HCT116 (cell line): ENCODE results near the gene GMDS. TPM values are rescaled to one million over a fixed set of nuclear protein-coding genes. Genes with fewer than 3 reads are reported as not detected.

ENCODE experiments used
- ATAC-seq: fragments of 200-7000 bp; cut with Tn5 transposase; 2 replicates; pipeline ENCODE4 v1.9.1; 2020; ENCODE audit warnings: mild to moderate bottlenecking, moderate library complexity
- BruUV-seq: library from RNA; stranded (reverse); fragments of 400-500 nt; replicated peaks from 2 replicates; lab custom pipeline; 2021; lab: Mats Ljungman, UMichigan
- CTCF ChIA-PET: fragments of 300-600 bp; sonication (Branson Sonifier 250); formaldehyde crosslinking; loops from one replicate; lab custom pipeline; 2021; ENCODE audit warnings: antibody characterized with exemption; lab: Charles Lee
- POLR2A ChIA-PET: fragments of 300-600, 350-600 bp; sonication (Branson Sonifier 250); formaldehyde crosslinking; loops from one replicate; lab custom pipeline; 2021; ENCODE audit warnings: antibody characterized with exemption; lab: Charles Lee
- RAD21 ChIA-PET, 2 experiments: fragments of 300-600 bp; sonication (Branson Sonifier 250); formaldehyde crosslinking; loops; one replicate each; lab custom pipeline; 2023; ENCODE audit warnings: low total read pairs in 2 of 2; ENCODE audit not compliant: uncharacterized antibody in 2 of 2, unreplicated experiment in 2 of 2, low non-redundant PET in 1 of 2; lab: Charles Lee
- DNase-seq: peaks from one replicate; pipeline ENCODE4 v3.0.0-alpha.2; 2010; ENCODE audit warnings: low read depth, low spot score
- H2AFZ ChIP-seq: fragments of 200-600 bp; shearing (Covaris generic), sonication (generic); 2 replicates; pipeline ENCODE4 v1.6.1; 2017; ENCODE audit warnings: low read depth, mixed run types, mixed read lengths, antibody characterized with exemption, low read length; ENCODE audit not compliant: poor library complexity, severe bottlenecking
- H3K27ac ChIP-seq: 2 replicates; pipeline ENCODE4 v1.5.1; 2012; ENCODE audit warnings: low read depth, low read length
- H3K27me3 ChIP-seq: fragments of 200-600 bp; sonication (generic); 2 replicates; pipeline ENCODE4 v1.6.1; 2016; ENCODE audit warnings: mixed run types, low read length, mixed read lengths; ENCODE audit not compliant: insufficient read depth
- H3K36me3 ChIP-seq, 2 experiments: fragments of 200-500 bp in 1 of 2; fragments of 200-600 bp in 1 of 2; sonication (Bioruptor generic) in 1 of 2; sonication (generic) in 1 of 2; 2 replicates each; pipeline versions ENCODE4 v1.5.1 to v1.6.1; 2014 to 2016; ENCODE audit warnings: low read length in 2 of 2, inconsistent platforms in 1 of 2, mixed read lengths in 1 of 2, mixed run types in 1 of 2; ENCODE audit not compliant: insufficient read depth in 2 of 2, control insufficient read depth in 1 of 2
- H3K4me1 ChIP-seq, 2 experiments: fragments of 200-600 bp in 1 of 2; sonication (generic) in 1 of 2; 2 replicates each; pipeline versions ENCODE4 v1.5.1 to v1.6.1; 2012 to 2017; ENCODE audit warnings: low read length in 2 of 2, inconsistent platforms in 1 of 2, mild to moderate bottlenecking in 1 of 2, mixed read lengths in 1 of 2, mixed run types in 1 of 2, moderate library complexity in 1 of 2; ENCODE audit not compliant: insufficient read depth in 2 of 2, control insufficient read depth in 1 of 2
- H3K4me2 ChIP-seq: fragments of 200-600 bp; sonication (generic); 2 replicates; pipeline ENCODE4 v1.6.1; 2017; ENCODE audit warnings: mixed run types, low read length, mixed read lengths
- H3K4me3 ChIP-seq, 2 experiments: fragments of 200-600 bp in 1 of 2; sonication (generic) in 1 of 2; replicated peaks in 1 of 2; 2 replicates each; pipeline ENCODE4 v1.5.1; 2011 to 2016; ENCODE audit warnings: low read length in 2 of 2, control low read depth in 1 of 2, low read depth in 1 of 2, mild to moderate bottlenecking in 1 of 2, mixed read lengths in 1 of 2, mixed run types in 1 of 2
- H3K79me2 ChIP-seq: fragments of 200-600 bp; sonication (generic); 2 replicates; pipeline ENCODE4 v1.6.1; 2017; ENCODE audit warnings: mild to moderate bottlenecking, mixed run types, low read length, moderate library complexity, mixed read lengths; ENCODE audit not compliant: insufficient read depth
- H3K9ac ChIP-seq: fragments of 200-600 bp; sonication (generic); 2 replicates; pipeline ENCODE4 v1.6.1; 2016; ENCODE audit warnings: low read length, mixed read lengths
- H3K9me2 ChIP-seq: fragments of 200-600 bp; sonication (generic), shearing (Covaris generic); 2 replicates; pipeline ENCODE4 v1.6.1; 2017; ENCODE audit warnings: mixed run types, mild to moderate bottlenecking, moderate library complexity; ENCODE audit not compliant: insufficient read depth
- H3K9me3 ChIP-seq, 2 experiments: fragments of 200-500 bp in 1 of 2; fragments of 200-600 bp in 1 of 2; sonication (Bioruptor generic) in 1 of 2; sonication (generic) in 1 of 2; 2 replicates each; pipeline ENCODE4 v1.6.1; 2014 to 2017; ENCODE audit warnings: low read length in 2 of 2, mixed read lengths in 2 of 2, inconsistent platforms in 1 of 2, low read depth in 1 of 2, mild to moderate bottlenecking in 1 of 2, mixed run types in 1 of 2, moderate library complexity in 1 of 2; ENCODE audit not compliant: control insufficient read depth in 1 of 2, insufficient read depth in 1 of 2
- H4K20me1 ChIP-seq: fragments of 200-600 bp; sonication (generic), shearing (Covaris generic); 2 replicates; pipeline ENCODE4 v1.6.1; 2017; ENCODE audit warnings: mixed run types, mild to moderate bottlenecking, moderate library complexity; ENCODE audit not compliant: insufficient read depth
- CEBPB ChIP-seq: IDR thresholded peaks from 2 replicates; pipeline ENCODE4 v1.6.1; 2012; ENCODE audit warnings: low read depth
- EGR1 ChIP-seq: IDR thresholded peaks from 2 replicates; pipeline ENCODE4 v1.6.1; 2012; ENCODE audit warnings: low read depth
- FOSL1 ChIP-seq: IDR thresholded peaks from 2 replicates; pipeline ENCODE4 v1.6.1; 2012; ENCODE audit warnings: low read depth
- JUND ChIP-seq: IDR thresholded peaks from 2 replicates; pipeline ENCODE4 v1.6.1; 2012
- POLR2A ChIP-seq: IDR thresholded peaks from 2 replicates; pipeline ENCODE4 v1.7.0; 2011; ENCODE audit warnings: borderline replicate concordance; ENCODE audit not compliant: insufficient read depth, insufficient read length; ENCODE audit errors: extremely low read depth
- POLR2AphosphoS5 ChIP-seq: IDR thresholded peaks from 2 replicates; pipeline ENCODE4 v1.6.1; 2011; ENCODE audit warnings: mild to moderate bottlenecking, low read depth, low read length, moderate library complexity
- RAD21 ChIP-seq: IDR thresholded peaks from 2 replicates; pipeline ENCODE4 v1.6.1; 2012; ENCODE audit warnings: low read depth, mild to moderate bottlenecking
- intact Hi-C: fragments of 100-400 bp; cut with micrococcal nuclease; formaldehyde crosslinking; loops from 2 replicates; pipeline ENCODE4 v1.10.0; 2022
- total RNA-seq: library from RNA; stranded (reverse); gene quantifications from one replicate; pipeline ENCODE4 v1.2.1, GENCODE V29; 2021; ENCODE audit not compliant: unreplicated experiment
- TF ChIP-seq, protein P1 (sequence below), 3 experiments: fragments of 200-600 bp in 1 of 3; sonication (generic) in 1 of 3; IDR thresholded peaks in 2 of 3; conservative IDR thresholded peaks in 1 of 3; 2 replicates each; pipeline ENCODE4 v1.5.1; 2012 to 2017; ENCODE audit warnings: low read depth in 2 of 3, low read length in 2 of 3, antibody characterized with exemption in 1 of 3, borderline replicate concordance in 1 of 3, control low read depth in 1 of 3, mild to moderate bottlenecking in 1 of 3, mixed read lengths in 1 of 3, mixed run types in 1 of 3, moderate library complexity in 1 of 3; ENCODE audit not compliant: insufficient read depth in 1 of 3
- TF ChIP-seq, protein P2 (sequence below): IDR thresholded peaks from 2 replicates; pipeline ENCODE4 v1.6.1; 2012
- TF ChIP-seq, protein P3 (sequence below): IDR thresholded peaks from 2 replicates; pipeline ENCODE4 v1.6.1; 2012; ENCODE audit warnings: low read depth

GMDS gene
- total RNA-seq, 1 experiment from 2014 or later = 34.4 TPM

DNA sequence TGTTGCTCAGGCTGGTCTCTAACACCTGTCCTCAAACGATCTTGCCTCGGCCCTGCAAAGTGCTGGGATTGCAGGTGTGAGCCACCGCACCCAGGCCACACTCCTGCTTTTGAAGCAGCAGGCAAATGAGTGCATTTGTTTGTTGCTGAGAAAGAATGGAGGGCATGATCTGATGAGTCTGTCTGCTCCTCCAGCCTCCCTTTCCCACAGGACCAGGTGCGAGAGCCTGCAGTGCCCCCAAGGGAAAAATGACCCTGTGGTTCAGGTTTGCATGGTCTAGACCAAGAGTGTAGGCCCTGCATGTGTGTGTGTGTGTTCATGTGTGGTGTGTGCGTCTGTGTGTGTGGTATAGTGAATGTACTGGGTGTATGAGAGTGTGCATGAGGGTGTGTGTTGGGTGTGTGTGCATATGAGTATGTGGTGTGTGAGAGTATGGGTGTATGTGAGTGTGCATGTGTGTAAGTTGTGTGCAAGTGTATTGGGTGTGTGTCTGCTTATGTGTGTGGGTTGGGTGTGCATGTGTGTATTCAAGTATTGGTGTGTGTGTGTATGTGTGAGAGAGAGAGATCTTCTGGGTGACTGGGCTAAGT, 658.4 kb downstream of the GMDS start:
- CTCF ChIA-PET = interaction anchor here (1.8 kb wide), 1 partner anchor 767 kb away, joined by 4 read pairs; no protein-coding TSS in a partner anchor
- H3K27me3 ChIP-seq = 0 out of 2 replicates have a peak, but pooled peaks cover 3% of the 10 kb centered on the region
- H3K9me2 ChIP-seq = no peaks in the 10 kb centered on the region
- H3K4me1 ChIP-seq = no peaks in the 10 kb centered on the region
- no peaks in the 10 kb centered on the region for H3K79me2 ChIP-seq
- POLR2A ChIA-PET = no interaction called here
- no peaks in the 10 kb centered on the region for H3K9me3 ChIP-seq
- H3K4me3 ChIP-seq = no peak overlapping the region
- ATAC-seq (no peak), DNase-seq (no peak)
- H3K27ac ChIP-seq = no peak overlapping the region
- H3K9ac ChIP-seq = no peak overlapping the region
- no peak overlapping the region for H2AFZ ChIP-seq
- RAD21 ChIA-PET = no interaction called here
- H3K36me3 ChIP-seq = no peaks in the 10 kb centered on the region
- TF ChIP-seq EGR1 (no peak), POLR2A (no peak), RAD21 (no peak), POLR2AphosphoS5 (no peak), FOSL1 (no peak), CEBPB (no peak), JUND (no peak)
- TF ChIP-seq, protein P1, sequence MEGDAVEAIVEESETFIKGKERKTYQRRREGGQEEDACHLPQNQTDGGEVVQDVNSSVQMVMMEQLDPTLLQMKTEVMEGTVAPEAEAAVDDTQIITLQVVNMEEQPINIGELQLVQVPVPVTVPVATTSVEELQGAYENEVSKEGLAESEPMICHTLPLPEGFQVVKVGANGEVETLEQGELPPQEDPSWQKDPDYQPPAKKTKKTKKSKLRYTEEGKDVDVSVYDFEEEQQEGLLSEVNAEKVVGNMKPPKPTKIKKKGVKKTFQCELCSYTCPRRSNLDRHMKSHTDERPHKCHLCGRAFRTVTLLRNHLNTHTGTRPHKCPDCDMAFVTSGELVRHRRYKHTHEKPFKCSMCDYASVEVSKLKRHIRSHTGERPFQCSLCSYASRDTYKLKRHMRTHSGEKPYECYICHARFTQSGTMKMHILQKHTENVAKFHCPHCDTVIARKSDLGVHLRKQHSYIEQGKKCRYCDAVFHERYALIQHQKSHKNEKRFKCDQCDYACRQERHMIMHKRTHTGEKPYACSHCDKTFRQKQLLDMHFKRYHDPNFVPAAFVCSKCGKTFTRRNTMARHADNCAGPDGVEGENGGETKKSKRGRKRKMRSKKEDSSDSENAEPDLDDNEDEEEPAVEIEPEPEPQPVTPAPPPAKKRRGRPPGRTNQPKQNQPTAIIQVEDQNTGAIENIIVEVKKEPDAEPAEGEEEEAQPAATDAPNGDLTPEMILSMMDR (IDR thresholded peaks at IDR 0.05 in 2 of 3, conservative IDR thresholded peaks at IDR 0.05 in 1 of 3; ENCODE audit: borderline replicate concordance in 1 of 3, insufficient read depth in 1 of 3, low read depth in 2 of 3, low read length in 2 of 3) = no peak
- TF ChIP-seq, protein P2, sequence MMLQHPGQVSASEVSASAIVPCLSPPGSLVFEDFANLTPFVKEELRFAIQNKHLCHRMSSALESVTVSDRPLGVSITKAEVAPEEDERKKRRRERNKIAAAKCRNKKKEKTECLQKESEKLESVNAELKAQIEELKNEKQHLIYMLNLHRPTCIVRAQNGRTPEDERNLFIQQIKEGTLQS = no peak
- TF ChIP-seq, protein P3, sequence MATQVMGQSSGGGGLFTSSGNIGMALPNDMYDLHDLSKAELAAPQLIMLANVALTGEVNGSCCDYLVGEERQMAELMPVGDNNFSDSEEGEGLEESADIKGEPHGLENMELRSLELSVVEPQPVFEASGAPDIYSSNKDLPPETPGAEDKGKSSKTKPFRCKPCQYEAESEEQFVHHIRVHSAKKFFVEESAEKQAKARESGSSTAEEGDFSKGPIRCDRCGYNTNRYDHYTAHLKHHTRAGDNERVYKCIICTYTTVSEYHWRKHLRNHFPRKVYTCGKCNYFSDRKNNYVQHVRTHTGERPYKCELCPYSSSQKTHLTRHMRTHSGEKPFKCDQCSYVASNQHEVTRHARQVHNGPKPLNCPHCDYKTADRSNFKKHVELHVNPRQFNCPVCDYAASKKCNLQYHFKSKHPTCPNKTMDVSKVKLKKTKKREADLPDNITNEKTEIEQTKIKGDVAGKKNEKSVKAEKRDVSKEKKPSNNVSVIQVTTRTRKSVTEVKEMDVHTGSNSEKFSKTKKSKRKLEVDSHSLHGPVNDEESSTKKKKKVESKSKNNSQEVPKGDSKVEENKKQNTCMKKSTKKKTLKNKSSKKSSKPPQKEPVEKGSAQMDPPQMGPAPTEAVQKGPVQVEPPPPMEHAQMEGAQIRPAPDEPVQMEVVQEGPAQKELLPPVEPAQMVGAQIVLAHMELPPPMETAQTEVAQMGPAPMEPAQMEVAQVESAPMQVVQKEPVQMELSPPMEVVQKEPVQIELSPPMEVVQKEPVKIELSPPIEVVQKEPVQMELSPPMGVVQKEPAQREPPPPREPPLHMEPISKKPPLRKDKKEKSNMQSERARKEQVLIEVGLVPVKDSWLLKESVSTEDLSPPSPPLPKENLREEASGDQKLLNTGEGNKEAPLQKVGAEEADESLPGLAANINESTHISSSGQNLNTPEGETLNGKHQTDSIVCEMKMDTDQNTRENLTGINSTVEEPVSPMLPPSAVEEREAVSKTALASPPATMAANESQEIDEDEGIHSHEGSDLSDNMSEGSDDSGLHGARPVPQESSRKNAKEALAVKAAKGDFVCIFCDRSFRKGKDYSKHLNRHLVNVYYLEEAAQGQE = no peak
- BruUV-seq = no TSS peak
- intact Hi-C loops = no loop called here
- H3K4me2 ChIP-seq = no peak overlapping the region
- H4K20me1 ChIP-seq = no peaks in the 10 kb centered on the region
